ENCODE data around the gene CCDC177.

- no peak for TF ChIP-seq CTCF (optimal IDR thresholded peaks at IDR 0.05 in 1 of 3, IDR thresholded peaks at IDR 0.05 in 1 of 3, conservative IDR thresholded peaks at IDR 0.05 in 1 of 3; ENCODE audit: extremely low read depth in 1 of 3, insufficient read depth in 2 of 3, low read length in 3 of 3)
- TF ChIP-seq EZH2 (IDR thresholded peaks at IDR 0.05; ENCODE audit: low read length): no peak
These were observed 36.2 kb upstream of the CCDC177 start for GRCh38 chr14:69610874-69611171.

Measured in keratinocyte (primary cell).